NK-92 treated with Interleukin-12 subunit alpha and Interleukin-12 subunit beta, amount 100 ng/mL, for 24 hours (cell line): ENCODE results near the gene SCG2.

Source experiments
- DNase-seq: peaks from one replicate; lab custom pipeline; 2025; lab: John Stamatoyannopoulos, UW

Gene SCG2

DNA sequence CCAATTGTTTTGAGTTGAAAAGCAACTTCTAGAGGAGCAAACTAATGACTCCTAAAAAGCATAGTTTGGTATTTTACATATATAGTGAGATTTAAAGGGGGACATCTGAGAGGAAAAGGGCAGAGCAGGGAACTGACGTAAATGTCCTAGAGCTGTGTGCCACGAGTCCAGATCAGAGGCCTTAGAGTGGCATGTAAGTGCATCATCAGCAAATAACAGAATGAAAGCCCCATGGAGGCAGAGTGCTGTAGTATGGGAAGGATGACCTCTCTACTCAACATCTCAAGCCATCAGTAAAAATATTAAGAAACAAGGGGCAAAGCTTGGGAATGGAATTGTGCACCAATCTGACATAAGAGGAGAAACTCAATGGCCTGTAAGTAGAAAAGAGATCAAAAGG is 31.4 kb downstream of the SCG2 start:
- DNase-seq: no peak

DNA sequence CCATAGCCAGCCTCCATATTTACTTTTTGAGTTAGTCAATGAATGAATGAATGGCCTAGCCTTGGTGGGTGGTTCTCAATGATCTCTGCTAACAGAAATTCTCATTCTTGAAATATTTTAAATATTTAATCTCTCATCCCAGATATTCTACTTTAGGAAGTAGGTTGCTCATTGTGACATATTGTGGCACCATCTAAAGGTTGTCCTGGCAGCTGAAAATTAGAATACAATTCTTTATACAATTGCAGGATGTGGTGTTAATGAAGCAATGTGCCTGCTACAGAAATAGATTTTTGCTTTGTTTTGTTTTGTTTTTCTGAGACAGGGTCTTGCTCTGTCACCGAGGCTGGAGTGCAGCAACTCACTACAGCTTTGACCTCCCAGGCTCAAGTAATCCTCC is 35.8 kb downstream of the SCG2 start:
- no peak for DNase-seq

DNA sequence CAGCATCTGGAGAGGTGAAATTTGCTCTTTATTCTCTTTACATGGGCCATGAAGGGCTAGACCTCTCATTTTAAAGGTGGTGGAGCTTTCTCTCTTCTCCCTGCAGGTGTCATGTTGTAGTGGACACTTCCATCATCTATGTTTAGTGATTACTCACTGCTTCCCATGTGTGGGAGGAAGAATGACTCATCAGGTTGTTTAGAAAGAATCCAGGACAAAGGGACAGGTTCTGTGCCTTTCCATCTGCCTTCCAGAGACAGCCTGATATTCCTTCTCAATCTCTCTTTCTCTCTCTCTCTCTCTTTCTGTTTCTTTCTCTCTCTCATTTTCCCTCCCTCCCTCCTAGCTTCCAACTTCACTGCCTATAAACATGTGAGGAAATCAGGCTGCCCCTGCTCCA is 38.7 kb downstream of the SCG2 start:
- no peak for DNase-seq

DNA sequence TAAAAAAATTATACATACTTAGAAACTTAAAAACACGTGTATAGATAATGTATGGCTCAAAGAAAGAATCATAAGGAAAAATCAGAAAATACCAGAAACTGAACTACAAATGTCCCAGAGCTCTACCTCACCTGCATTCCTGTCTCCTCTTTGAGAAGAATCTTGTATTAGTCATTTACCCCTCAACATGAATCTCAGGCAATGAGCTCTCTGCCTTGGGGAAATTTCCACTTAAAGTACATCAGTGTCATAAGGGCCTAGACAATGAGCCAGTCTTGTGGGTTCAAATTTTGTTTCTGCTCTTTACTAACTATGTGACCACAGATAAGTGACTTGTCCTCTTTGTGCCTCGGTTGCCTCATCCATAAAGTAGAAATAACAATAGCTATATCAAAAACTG is 40.1 kb downstream of the SCG2 start:
- DNase-seq: no peak

DNA sequence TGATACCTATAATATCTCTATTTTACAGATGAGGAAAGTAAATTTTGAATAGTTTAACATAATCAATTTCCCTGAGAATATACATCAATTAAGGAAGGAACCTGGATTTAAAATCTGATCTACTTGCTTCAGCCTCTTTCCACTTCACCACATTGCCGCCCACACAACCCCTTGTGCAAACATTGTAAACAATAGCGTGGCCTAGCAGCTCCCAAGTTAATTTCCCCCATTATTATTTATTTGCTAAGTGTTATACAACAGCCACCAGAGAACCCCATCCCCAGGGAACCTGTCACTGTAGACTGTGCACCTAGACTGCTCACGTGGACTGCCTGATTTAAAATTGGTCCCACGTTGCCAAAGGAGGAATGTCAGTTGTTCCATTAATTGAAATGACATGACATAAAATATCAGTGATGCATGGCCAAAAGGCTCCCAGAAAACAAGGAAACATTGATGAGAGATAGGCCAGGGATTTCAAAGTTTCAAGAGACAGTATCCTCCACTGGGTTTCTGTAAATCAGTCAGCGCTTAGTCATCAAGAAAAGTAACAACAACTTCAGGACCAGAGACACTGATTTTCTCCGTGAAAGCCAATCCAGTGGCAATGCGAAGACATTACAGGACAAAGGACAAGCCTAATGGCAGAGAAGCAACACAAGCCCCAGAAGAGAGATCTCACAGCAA is 41.3 kb downstream of the SCG2 start:
- no peak for DNase-seq

DNA sequence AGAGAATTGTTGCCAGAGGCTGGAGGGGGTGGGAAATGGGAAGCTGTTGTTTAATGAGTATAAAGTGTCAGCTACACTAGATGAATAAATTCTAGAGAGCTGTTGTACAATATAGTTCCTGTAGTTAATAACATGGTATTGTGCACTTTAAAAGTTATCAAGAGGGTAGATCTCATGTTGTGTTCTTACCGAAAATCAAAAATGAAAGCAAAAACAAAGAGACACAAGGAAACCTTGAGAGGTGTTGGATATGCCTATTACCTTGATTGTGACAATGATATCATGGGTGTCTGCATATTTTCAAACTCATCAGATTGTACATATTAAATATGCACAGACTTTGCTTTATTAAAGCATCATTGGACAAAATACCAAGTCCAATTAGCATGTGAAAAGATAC is 43.2 kb downstream of the SCG2 start:
- DNase-seq: no peak

DNA sequence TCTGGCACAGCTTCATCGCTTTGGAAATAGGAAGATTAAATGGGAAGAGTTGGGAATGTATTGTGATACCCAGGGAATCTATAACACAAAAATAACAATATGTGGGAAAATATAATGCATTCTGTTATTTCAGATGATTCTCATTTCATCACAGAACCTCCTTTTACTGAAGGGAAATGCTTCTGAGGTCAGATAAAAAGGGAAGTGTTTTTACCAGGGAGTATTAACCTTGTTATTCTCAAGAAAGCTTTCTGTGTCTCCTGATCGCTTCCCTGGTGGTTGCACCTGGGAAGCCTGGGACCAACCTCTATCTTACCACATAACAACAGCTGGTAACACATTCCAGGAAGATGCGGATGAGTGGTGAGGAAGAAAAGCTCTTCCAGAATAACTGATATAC is 47.2 kb downstream of the SCG2 start:
- no peak for DNase-seq

DNA sequence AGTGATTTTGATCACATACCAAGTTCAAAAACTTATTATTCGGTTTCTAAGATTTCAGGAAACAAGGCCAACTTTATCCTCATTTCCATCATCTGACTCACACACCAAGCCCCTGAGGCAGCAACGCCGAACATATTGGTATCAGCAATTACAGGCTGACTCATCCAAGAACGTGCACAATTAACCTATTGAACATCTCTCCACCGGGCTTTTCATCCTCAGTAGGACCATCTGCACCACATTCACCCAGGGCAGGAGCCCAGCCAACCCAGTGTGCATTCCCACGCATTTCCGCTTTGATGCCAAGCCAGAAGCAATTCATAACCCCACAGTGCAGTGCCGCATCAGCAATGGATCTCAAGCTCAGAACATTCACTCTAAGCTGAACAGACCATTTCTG is 52.9 kb downstream of the SCG2 start:
- no peak for DNase-seq

DNA sequence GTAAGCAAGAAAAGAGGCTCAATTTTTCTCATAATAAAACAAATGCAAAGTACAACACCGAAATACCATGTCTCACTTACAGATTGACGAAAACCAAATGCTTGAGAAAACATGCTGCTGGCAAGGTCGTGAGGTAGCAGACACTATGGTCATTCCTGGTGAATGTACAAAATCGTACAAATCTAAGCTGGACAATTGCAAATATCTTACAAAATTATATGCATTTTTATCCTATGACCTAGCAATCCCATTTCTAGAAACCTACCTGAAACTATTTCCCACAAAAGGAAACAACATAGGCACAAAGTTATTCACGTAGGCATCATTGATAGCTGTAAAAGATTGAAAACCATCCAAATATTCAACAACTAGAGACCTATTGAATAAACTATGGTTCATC is 54.0 kb downstream of the SCG2 start:
- no peak for DNase-seq
